Peyer's patch (tissue), 4 donors: ENCODE measurements around the gene RNF208.

Experiments used
- POLR2A ChIP-seq, 2 donors: fragments of 450-650 bp; IDR thresholded peaks; one replicate each; pipeline ENCODE4 v1.5.1; 2017; ENCODE audit warnings: antibody characterized with exemption in 2 of 2, mild to moderate bottlenecking in 2 of 2, moderate library complexity in 2 of 2
- TF ChIP-seq, protein P1 (sequence below), 6 experiments: fragments of 450-650 bp in 4 of 6; fragments of 200-600 bp in 2 of 6; sonication (generic) in 1 of 6; IDR thresholded peaks; one replicate each; pipeline ENCODE4 v1.5.1; 2017 to 2019; ENCODE audit warnings: antibody characterized with exemption in 6 of 6, mild to moderate bottlenecking in 3 of 6, moderate library complexity in 1 of 6

DNA sequence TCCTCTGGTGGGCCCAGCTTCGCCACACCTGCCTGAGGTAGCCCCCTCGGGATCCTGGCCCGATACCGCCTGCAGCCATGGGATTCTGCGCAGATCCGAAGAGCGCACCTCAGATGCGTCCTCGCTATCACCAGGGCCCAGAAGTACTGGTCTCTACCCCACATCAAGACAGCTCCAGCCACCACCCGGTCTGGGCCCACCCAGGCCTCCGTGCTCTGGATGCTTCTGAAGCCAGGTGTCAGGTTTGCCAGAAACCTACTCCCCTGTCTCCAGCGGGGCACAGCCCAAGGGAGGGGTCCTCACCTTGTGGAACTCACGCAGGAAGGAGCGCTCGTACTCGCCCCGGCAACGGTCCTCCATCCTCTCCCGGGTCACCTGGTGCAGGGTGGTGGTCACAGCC, 36.1 kb downstream of the RNF208 start:
- TF ChIP-seq, protein P1, sequence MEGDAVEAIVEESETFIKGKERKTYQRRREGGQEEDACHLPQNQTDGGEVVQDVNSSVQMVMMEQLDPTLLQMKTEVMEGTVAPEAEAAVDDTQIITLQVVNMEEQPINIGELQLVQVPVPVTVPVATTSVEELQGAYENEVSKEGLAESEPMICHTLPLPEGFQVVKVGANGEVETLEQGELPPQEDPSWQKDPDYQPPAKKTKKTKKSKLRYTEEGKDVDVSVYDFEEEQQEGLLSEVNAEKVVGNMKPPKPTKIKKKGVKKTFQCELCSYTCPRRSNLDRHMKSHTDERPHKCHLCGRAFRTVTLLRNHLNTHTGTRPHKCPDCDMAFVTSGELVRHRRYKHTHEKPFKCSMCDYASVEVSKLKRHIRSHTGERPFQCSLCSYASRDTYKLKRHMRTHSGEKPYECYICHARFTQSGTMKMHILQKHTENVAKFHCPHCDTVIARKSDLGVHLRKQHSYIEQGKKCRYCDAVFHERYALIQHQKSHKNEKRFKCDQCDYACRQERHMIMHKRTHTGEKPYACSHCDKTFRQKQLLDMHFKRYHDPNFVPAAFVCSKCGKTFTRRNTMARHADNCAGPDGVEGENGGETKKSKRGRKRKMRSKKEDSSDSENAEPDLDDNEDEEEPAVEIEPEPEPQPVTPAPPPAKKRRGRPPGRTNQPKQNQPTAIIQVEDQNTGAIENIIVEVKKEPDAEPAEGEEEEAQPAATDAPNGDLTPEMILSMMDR (IDR thresholded peaks at IDR 0.05): no peak
- no peak for TF ChIP-seq POLR2A (IDR thresholded peaks at IDR 0.05)
